Ovary (tissue), 3 donors: Measurements from ENCODE around the gene F2RL3.

Experiments
- EP300 ChIP-seq: sonication (generic); formaldehyde crosslinking; IDR thresholded peaks from one replicate; pipeline ENCODE4 v1.6.1; 2017; ENCODE audit warnings: antibody characterized with exemption
- POLR2A ChIP-seq: fragments of 450-650 bp; IDR thresholded peaks from one replicate; pipeline ENCODE4 v1.6.1; 2017; ENCODE audit warnings: antibody characterized with exemption, mild to moderate bottlenecking, moderate library complexity
- TF ChIP-seq, protein P1 (sequence below), 3 donors: fragments of 450-650 bp in 2 of 3; fragments of 200-600 bp in 1 of 3; IDR thresholded peaks; one replicate each; pipeline versions ENCODE4 v1.5.1 to v1.8.0; 2016 to 2022; ENCODE audit warnings: antibody characterized with exemption in 3 of 3, mild to moderate bottlenecking in 1 of 3
- donor health status: DM: no; HTN: no; CAD: no.

DNA sequence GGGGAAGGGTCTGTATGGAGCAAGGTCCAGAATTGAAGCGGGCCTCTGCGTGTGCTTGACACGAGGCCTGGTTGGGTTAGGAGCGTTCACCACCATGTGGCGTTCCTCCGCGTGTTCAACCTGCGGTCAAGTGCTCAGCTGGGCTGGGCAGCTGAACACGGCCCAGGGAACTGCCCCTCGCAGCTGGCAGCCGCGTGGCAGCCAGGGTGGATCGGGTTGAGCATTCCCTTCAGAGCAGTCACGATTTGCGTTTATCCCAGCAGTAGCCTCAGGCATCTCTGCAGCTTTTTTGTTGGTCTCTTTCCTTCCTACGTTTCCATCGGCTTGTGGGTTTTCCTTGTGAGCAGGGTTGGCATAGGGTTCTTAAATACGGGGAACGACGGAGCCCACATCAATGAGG lies 28.7 kb upstream of the F2RL3 start:
- TF ChIP-seq, protein P1, sequence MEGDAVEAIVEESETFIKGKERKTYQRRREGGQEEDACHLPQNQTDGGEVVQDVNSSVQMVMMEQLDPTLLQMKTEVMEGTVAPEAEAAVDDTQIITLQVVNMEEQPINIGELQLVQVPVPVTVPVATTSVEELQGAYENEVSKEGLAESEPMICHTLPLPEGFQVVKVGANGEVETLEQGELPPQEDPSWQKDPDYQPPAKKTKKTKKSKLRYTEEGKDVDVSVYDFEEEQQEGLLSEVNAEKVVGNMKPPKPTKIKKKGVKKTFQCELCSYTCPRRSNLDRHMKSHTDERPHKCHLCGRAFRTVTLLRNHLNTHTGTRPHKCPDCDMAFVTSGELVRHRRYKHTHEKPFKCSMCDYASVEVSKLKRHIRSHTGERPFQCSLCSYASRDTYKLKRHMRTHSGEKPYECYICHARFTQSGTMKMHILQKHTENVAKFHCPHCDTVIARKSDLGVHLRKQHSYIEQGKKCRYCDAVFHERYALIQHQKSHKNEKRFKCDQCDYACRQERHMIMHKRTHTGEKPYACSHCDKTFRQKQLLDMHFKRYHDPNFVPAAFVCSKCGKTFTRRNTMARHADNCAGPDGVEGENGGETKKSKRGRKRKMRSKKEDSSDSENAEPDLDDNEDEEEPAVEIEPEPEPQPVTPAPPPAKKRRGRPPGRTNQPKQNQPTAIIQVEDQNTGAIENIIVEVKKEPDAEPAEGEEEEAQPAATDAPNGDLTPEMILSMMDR (IDR thresholded peaks at IDR 0.05), result no peak
- no peak for TF ChIP-seq POLR2A
- no peak for TF ChIP-seq EP300
